Heart left ventricle (tissue), 16 donors: ENCODE results near the gene SULT2B1. TPM values are rescaled to one million over a fixed set of nuclear protein-coding genes. Genes with fewer than 3 reads are reported as not detected.
A peak's percentile ranks its signal among the peaks of the same experiment; 100 is the strongest.

Experiments used
- ATAC-seq, 4 donors: fragments of 200-7000 bp; cut with Tn5 transposase; one replicate each; pipeline ENCODE4 v1.9.1; 2020 to 2022; ENCODE audit warnings: moderate library complexity in 4 of 4, mild to moderate bottlenecking in 3 of 4, moderate number of reproducible peaks in 1 of 4
- DNase-seq, 5 donors: peaks; one replicate each; pipeline ENCODE4 v3.0.0-alpha.2; 2020
- H3K27ac ChIP-seq, 12 donors: fragments of 200-600 bp; sonication (generic) in 4 of 12; one replicate each; pipeline versions ENCODE4 v1.5.0 to v1.8.0; 2016 to 2022; ENCODE audit warnings: mild to moderate bottlenecking in 2 of 12
- H3K27me3 ChIP-seq, 9 donors: fragments of 200-600 bp; sonication (generic) in 2 of 9; one replicate each; pipeline versions ENCODE4 v1.5.1 to v1.8.0; 2016 to 2022; ENCODE audit warnings: mild to moderate bottlenecking in 3 of 9
- H3K36me3 ChIP-seq, 9 donors: fragments of 200-600 bp; sonication (generic) in 2 of 9; one replicate each; pipeline versions ENCODE4 v1.5.0 to v1.8.0; 2018 to 2022; ENCODE audit warnings: mild to moderate bottlenecking in 2 of 9
- H3K4me1 ChIP-seq, 12 donors: fragments of 200-600 bp; sonication (generic) in 4 of 12; one replicate each; pipeline versions ENCODE4 v1.5.0 to v1.8.0; 2016 to 2022; ENCODE audit warnings: mild to moderate bottlenecking in 3 of 12
- H3K4me3 ChIP-seq, 12 donors: fragments of 200-600 bp; sonication (generic) in 4 of 12; one replicate each; pipeline versions ENCODE4 v1.5.0 to v1.8.0; 2017 to 2022; ENCODE audit warnings: mild to moderate bottlenecking in 9 of 12, moderate library complexity in 4 of 12
- H3K9me3 ChIP-seq, 12 donors: fragments of 200-600 bp; sonication (generic) in 4 of 12; one replicate each; pipeline versions ENCODE4 v1.5.0 to v1.8.0; 2016 to 2022; ENCODE audit warnings: mild to moderate bottlenecking in 1 of 12
- CTCF ChIP-seq, 12 donors: fragments of 200-600 bp; sonication (generic) in 4 of 12; IDR thresholded peaks; one replicate each; pipeline versions ENCODE4 v1.5.0 to v1.8.0; 2018 to 2022; ENCODE audit warnings: antibody characterized with exemption in 12 of 12, mild to moderate bottlenecking in 5 of 12
- POLR2A ChIP-seq, 2 donors: fragments of 450-650 bp; IDR thresholded peaks; one replicate each; pipeline ENCODE4 v1.6.1; 2017; ENCODE audit warnings: antibody characterized with exemption in 2 of 2, mild to moderate bottlenecking in 2 of 2, moderate library complexity in 2 of 2
- WGBS, 4 donors: extraction: QIAGEN DNeasy Blood & Tissue Kit in 2 of 4; methylation state at CpG; one replicate each; pipeline versions ENCODE4 v1.1.5 to v1.1.7; 2013 to 2018; 5-methylcytosine and 5-hydroxymethylcytosine counted together
- intact Hi-C, 10 donors: fragments of 100-400 bp; cut with DNase I; formaldehyde crosslinking; loops; one replicate each; pipeline versions ENCODE4 v1.11.1 to v1.14.2; 2022
- polyA plus RNA-seq, 2 donors: library from polyadenylated mRNA; stranded (reverse); fragments of 200-250 nt; gene quantifications; one replicate each; pipeline ENCODE4 v1.2.3, GENCODE V29; 2013
- total RNA-seq, 9 donors: library from RNA; depleted of rRNA in 2 of 9; stranded (reverse); fragments of >200 nt in 2 of 9; fragmentation: NEBNext Ultra II Directional in 3 of 9; extraction: Animal tissue kit (Norgen Biotek cat#: 25700) in 3 of 9; gene quantifications; one replicate each; pipeline versions ENCODE4 v1.1.0 to v1.2.4, GENCODE V29; 2016 to 2023
- donor health status: ischemic (EF 13 %, LVEDD 7.1; RV severe dilation, severe dysfunction).
- donor health status: healthy with polysubstance abuse.
- donor health status: DM: no; HTN: yes; CAD: no.
- donor health status: DM: no; HTN: no; CAD: no.
- donor health status: ischemic (EF 25% LVEDD 6.9; RV normal size, moderate dysfunction).
- donor health status: ischemic (EF 25% LVEDD 5.7; RV mildly dilated, moderate dysfunction).
- donor health status: healthy.
- donor health status: DM: yes; HTN: yes; CAD: no.
- donor health status: ischemic (EF 35%, LVEDD 5.7; RV mildly dilated, moderate dysfunction).
- donor health status: nonischemic (EF 11% LVEDD 7.7; RV severe dilation, severe dysfunction).
- donor health status: DM: yes; HTN: yes; CAD: no.
- donor health status: PGD.
- donor health status: ischemic (EF 29% LVEDD 5.4; RV normal size, mild dysfunction).
- donor health status: nonischemic (EF 23%, LVEDD 6.1; RV moderate dilation, normal function).

Gene SULT2B1
- total and polyA plus RNA-seq, 11 donors = 0.19 to 0.45 TPM; not detected in 9

DNA sequence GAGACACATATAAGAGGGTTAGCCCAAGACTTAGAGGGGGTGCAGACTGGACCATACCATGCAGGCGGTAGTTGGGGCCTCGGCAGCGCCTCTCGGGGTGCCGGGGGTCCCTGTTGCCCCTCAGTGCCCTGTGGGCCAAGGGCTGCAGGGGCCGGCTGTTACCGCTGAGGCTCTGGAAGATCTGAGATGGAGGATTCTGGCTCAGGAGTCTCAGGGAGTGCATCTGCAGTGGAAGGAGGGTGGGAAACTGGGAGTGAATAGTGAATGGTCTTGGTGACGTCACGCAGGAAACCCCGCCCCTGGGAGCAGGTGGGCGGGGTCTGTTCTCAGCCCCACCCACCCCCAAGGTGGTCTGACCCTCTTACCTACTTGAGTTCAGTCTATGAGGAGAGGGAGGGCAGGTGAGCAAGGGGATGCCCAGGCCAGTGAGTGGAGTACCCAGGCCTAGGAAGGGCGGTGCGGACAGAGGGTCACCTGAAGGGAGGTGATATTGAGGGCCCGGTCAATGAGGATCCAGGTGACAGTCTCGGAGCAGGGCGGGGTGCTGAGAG lies 86.9 kb downstream of the SULT2B1 start:
- H3K36me3 ChIP-seq = no peaks in the 10 kb centered on the region
- H3K27ac ChIP-seq = peak overlapping the region in 10 of 12 donors; percentile 85 to 100 (median 97)
- 76 to 84% (median 79%) methylated on average over 16 of the region's 16 CpGs for WGBS, 4 donors
- intact Hi-C loops = loop anchor here in 1 of 10 donors (5.0 kb wide), 1 partner anchor 333 kb away; no protein-coding TSS in a partner anchor
- DNase-seq (peak in 2 of 5 donors; percentile 29 to 41), ATAC-seq (no peak)
- no peak for TF ChIP-seq POLR2A (IDR thresholded peaks at IDR 0.05)
- TF ChIP-seq CTCF (IDR thresholded peaks at IDR 0.05) = no peak
- no peaks in the 10 kb centered on the region for H3K9me3 ChIP-seq
- H3K4me3 ChIP-seq = peak overlapping the region in 7 of 12 donors; percentile 70 to 93 (median 85)
- no peaks in the 10 kb centered on the region for H3K27me3 ChIP-seq
- peaks cover 6 to 40% (median 22%) of the 10 kb centered on the region in 12 donors for H3K4me1 ChIP-seq

- no peaks in the 10 kb centered on the region for H3K9me3 ChIP-seq
- peaks cover 0 to 35% (median 18%) of the 10 kb centered on the region in 12 donors for H3K4me1 ChIP-seq
- WGBS, 4 donors = 58 to 68% (median 65%) methylated on average over 32 to 33 of the region's 33 CpGs
- TF ChIP-seq POLR2A (IDR thresholded peaks at IDR 0.05) = no peak
- TF ChIP-seq CTCF (IDR thresholded peaks at IDR 0.05) = no peak
- H3K4me3 ChIP-seq = peak overlapping the region in 2 of 12 donors; percentile 10 to 33
- H3K27me3 ChIP-seq = no peaks in the 10 kb centered on the region
- no peak overlapping the region for H3K27ac ChIP-seq
- peak in 2 of 5 donors; percentile 34 for DNase-seq
- no peak for ATAC-seq
- intact Hi-C loops = loop anchor here in 7 of 10 donors (5.0 to 10.0 kb wide), 6 partner anchors 75 to 335 kb away; partner anchors contain the start of genes HSD17B14 (in 2 of the 7), FTL (in 1 of the 7) and MAMSTR (in 1 of the 7)
- no peaks in the 10 kb centered on the region for H3K36me3 ChIP-seq
These were observed 87.8 kb downstream of the SULT2B1 start for GRCh38 chr19:48639483-48640375.

DNA sequence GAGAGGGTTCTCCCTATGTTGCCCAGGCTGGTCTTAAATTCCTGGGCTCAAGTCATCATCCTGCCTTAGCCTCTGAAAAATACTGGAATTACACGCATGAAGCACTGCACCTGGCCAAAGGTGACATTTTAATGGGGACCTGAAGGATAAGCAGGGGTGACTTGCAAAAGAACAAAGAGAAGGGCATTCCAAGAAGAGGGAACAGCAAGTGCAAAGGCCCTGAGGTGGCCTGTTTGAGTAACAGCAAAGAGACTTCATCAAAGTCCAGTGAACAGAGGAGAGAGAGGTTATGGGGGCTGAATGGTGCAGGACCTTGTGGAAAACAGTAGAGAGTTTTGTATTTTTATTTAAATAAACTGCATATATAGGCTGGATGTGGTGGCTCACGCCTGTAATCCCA lies 89.9 kb downstream of the SULT2B1 start:
- DNase-seq (no peak), ATAC-seq (no peak)
- H3K9me3 ChIP-seq = no peaks in the 10 kb centered on the region
- 92 to 99% (median 96%) methylated on average over 2 of the region's 2 CpGs for WGBS, 4 donors
- no peak overlapping the region for H3K4me3 ChIP-seq
- H3K36me3 ChIP-seq = no peaks in the 10 kb centered on the region
- H3K27ac ChIP-seq = no peak overlapping the region
- H3K27me3 ChIP-seq = no peaks in the 10 kb centered on the region
- peaks cover 0 to 38% (median 20%) of the 10 kb centered on the region in 12 donors for H3K4me1 ChIP-seq
- intact Hi-C loops = loop anchor here in 6 of 10 donors (10.0 kb wide), 5 partner anchors 73 to 333 kb away; partner anchors contain the start of genes HSD17B14 (in 2 of the 6), FTL (in 1 of the 6) and MAMSTR (in 1 of the 6)
- no peak for TF ChIP-seq CTCF (IDR thresholded peaks at IDR 0.05)
- no peak for TF ChIP-seq POLR2A (IDR thresholded peaks at IDR 0.05)

- ATAC-seq (no peak), DNase-seq (no peak)
- Histone ChIP-seq H3K4me1 (peaks cover 0 to 38% (median 20%) of the 10 kb centered on the region in 12 donors), H3K27me3 (no peaks in the 10 kb centered on the region), H3K9me3 (no peaks in the 10 kb centered on the region), H3K27ac (no peak overlapping the region), H3K36me3 (no peaks in the 10 kb centered on the region), H3K4me3 (no peak overlapping the region)
- intact Hi-C loops = loop anchor here in 6 of 10 donors (10.0 kb wide), 5 partner anchors 72 to 332 kb away; partner anchors contain the start of genes HSD17B14 (in 2 of the 6), FTL (in 1 of the 6) and MAMSTR (in 1 of the 6)
- 87 to 92% (median 89%) methylated on average over 5 of the region's 5 CpGs for WGBS, 4 donors
- TF ChIP-seq CTCF (IDR thresholded peaks at IDR 0.05) (no peak), POLR2A (IDR thresholded peaks at IDR 0.05) (no peak)
These were observed 90.9 kb downstream of the SULT2B1 start for GRCh38 chr19:48642862-48643261.
